GM23248 (cell line): ENCODE results near the gene AKNA. TPM values are rescaled to one million over a fixed set of nuclear protein-coding genes. Genes with fewer than 3 reads are reported as not detected.

Source experiments
- DNase-seq: peaks from one replicate; pipeline ENCODE4 v3.0.0-alpha.2; 2015
- H2AFZ ChIP-seq: fragments of 200-600 bp; sonication (generic); 2 replicates; pipeline ENCODE4 v1.6.1; 2016; ENCODE audit warnings: antibody characterized with exemption
- H3F3A ChIP-seq: fragments of 200-600 bp; sonication (generic); 2 replicates; pipeline ENCODE4 v1.6.1; 2016; ENCODE audit warnings: mild to moderate bottlenecking, antibody characterized with exemption, mixed run types; ENCODE audit not compliant: insufficient read depth
- H3K27ac ChIP-seq: fragments of 200-600 bp; sonication (generic); 2 replicates; pipeline ENCODE4 v1.5.1; 2016; ENCODE audit warnings: mild to moderate bottlenecking
- H3K27me3 ChIP-seq: fragments of 200-600 bp; sonication (generic); replicated peaks from 2 replicates; pipeline ENCODE4 v1.6.1; 2016; ENCODE audit warnings: mild to moderate bottlenecking; ENCODE audit not compliant: insufficient read depth
- H3K36me3 ChIP-seq: fragments of 200-600 bp; sonication (generic); 2 replicates; pipeline ENCODE4 v1.6.1; 2016; ENCODE audit warnings: low read depth, mild to moderate bottlenecking
- H3K4me1 ChIP-seq: fragments of 200-600 bp; sonication (generic); 2 replicates; pipeline ENCODE4 v1.6.1; 2016; ENCODE audit warnings: mild to moderate bottlenecking; ENCODE audit not compliant: insufficient read depth
- H3K4me2 ChIP-seq: fragments of 200-600 bp; sonication (generic); one replicate; pipeline ENCODE4 v1.6.1; 2016; ENCODE audit warnings: mild to moderate bottlenecking; ENCODE audit not compliant: unreplicated experiment
- H3K4me3 ChIP-seq: fragments of 200-600 bp; sonication (generic); 2 replicates; pipeline ENCODE4 v1.5.1; 2016; ENCODE audit warnings: mild to moderate bottlenecking
- H3K79me2 ChIP-seq: fragments of 200-600 bp; sonication (generic); 2 replicates; pipeline ENCODE4 v1.6.1; 2016; ENCODE audit warnings: mild to moderate bottlenecking; ENCODE audit not compliant: insufficient read depth
- H3K9ac ChIP-seq: fragments of 200-600 bp; sonication (generic); 2 replicates; pipeline ENCODE4 v1.6.1; 2016; ENCODE audit warnings: mild to moderate bottlenecking
- H3K9me2 ChIP-seq: fragments of 200-600 bp; sonication (generic); 2 replicates; pipeline ENCODE4 v1.6.1; 2016; ENCODE audit warnings: mixed run types, mild to moderate bottlenecking, moderate library complexity; ENCODE audit not compliant: insufficient read depth
- H3K9me3 ChIP-seq: fragments of 200-600 bp; sonication (generic); one replicate; pipeline ENCODE4 v1.6.1; 2017; ENCODE audit warnings: low read depth
- H4K20me1 ChIP-seq: fragments of 200-600 bp; sonication (generic); 2 replicates; pipeline ENCODE4 v1.6.0; 2016; ENCODE audit not compliant: insufficient read depth
- EZH2 ChIP-seq: fragments of 200-600 bp; sonication (generic); IDR thresholded peaks from 2 replicates; pipeline ENCODE4 v1.6.1; 2018; ENCODE audit warnings: antibody characterized with exemption, mild to moderate bottlenecking; ENCODE audit not compliant: insufficient read depth, poor library complexity, severe bottlenecking
- EZH2phosphoT487 ChIP-seq: fragments of 200-600 bp; sonication (generic); IDR thresholded peaks from 2 replicates; pipeline ENCODE4 v1.6.1; 2018; ENCODE audit warnings: antibody characterized with exemption, moderate library complexity, mild to moderate bottlenecking, low read depth; ENCODE audit not compliant: insufficient read depth
- WGBS, 2 experiments: methylation state at CpG; one replicate each; pipeline ENCODE4 v1.1.6; 2015 to 2017; ENCODE audit warnings: low lambda C conversion rate in 2 of 2, low coverage in 1 of 2; ENCODE audit errors: missing lambda C conversion rate in 2 of 2; 5-methylcytosine and 5-hydroxymethylcytosine counted together
- in situ Hi-C: fragments of 300-500 bp; cut with MboI; formaldehyde crosslinking; loops from 2 replicates; pipeline ENCODE4 v1.15.0; 2020
- polyA plus RNA-seq: library from polyadenylated mRNA; unstranded; fragments of >200 nt; fragmentation: Nextera tagmentation; extraction: Ambion mirVana; gene quantifications from 2 replicates; pipeline ENCODE4 v1.2.1, GENCODE V29; 2016
- total RNA-seq: library from RNA; depleted of rRNA; stranded (reverse); fragments of >200 nt; shearing (Covaris generic); gene quantifications from 2 replicates; pipeline ENCODE4 v1.2.3, GENCODE V29; 2014

Gene AKNA
- total and polyA plus RNA-seq, 2 experiments from 2014 or later = 1.8 to 6.6 TPM

DNA sequence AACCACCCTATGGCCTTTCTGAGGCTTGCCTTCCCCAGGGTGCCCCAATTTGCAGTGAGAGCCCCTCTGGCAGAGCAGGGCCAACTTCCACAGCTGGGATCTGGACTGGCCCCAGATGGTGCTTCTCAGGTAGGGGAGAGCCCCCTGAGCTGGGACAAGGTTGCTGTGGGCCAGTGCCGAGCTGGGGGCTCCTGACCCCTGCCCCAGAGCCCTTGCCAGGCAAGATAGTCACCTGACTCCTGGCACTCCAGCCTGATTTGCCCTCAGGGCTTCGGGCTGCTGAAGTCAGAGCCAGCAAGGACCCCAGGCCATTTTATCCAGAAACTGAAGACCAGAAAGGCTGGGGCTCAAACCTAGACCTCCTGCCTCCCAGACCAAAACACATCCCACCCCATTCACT lies 33.4 kb upstream of the AKNA start:
- in situ Hi-C loops = no loop called here
- Histone ChIP-seq H3K27ac (no peak overlapping the region), H3K9ac (no peak overlapping the region), H3K36me3 (no peaks in the 10 kb centered on the region), H4K20me1 (no peaks in the 10 kb centered on the region), H3K4me3 (no peak overlapping the region), H3K9me2 (no peaks in the 10 kb centered on the region), H2AFZ (no peak overlapping the region), H3F3A (no peaks in the 10 kb centered on the region), H3K9me3 (no peaks in the 10 kb centered on the region), H3K4me1 (peaks cover 9% of the 10 kb centered on the region; the same call in 1 of the 2 replicates), H3K4me2 (no peak overlapping the region), H3K79me2 (no peaks in the 10 kb centered on the region), H3K27me3 (no peaks in the 10 kb centered on the region; the same call in 1 of the 2 replicates)
- 64 to 85% methylated on average over 2 of the region's 2 CpGs for WGBS, 2 experiments
- TF ChIP-seq EZH2 (no peak), EZH2phosphoT487 (no peak)
- no peak for DNase-seq

DNA sequence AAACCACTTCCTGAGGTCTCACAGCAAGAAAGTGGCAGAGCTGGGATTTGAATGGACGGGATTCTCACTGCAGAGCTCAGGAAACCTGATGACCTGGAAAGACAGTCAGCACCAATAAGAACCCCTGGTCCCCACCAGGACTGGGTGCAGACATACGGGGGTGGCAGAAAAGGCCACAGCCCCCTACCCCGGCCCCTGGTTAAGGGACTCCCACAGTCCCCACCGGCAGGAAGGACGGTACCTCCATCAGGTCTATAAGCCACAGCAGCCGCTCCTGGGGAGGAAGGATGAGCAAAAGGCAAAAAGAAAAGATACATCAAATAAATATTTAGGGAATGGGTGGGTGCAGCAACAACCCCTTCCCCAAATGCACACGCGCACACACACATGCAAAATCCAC lies 32.0 kb upstream of the AKNA start:
- Histone ChIP-seq H3K36me3 (no peaks in the 10 kb centered on the region), H3K9me2 (no peaks in the 10 kb centered on the region), H3K4me1 (peaks cover 9% of the 10 kb centered on the region; the same call in 1 of the 2 replicates), H3F3A (no peaks in the 10 kb centered on the region), H4K20me1 (no peaks in the 10 kb centered on the region), H3K4me3 (no peak overlapping the region), H3K27me3 (no peaks in the 10 kb centered on the region; the same call in 1 of the 2 replicates), H3K9me3 (no peaks in the 10 kb centered on the region), H3K9ac (no peak overlapping the region), H2AFZ (no peak overlapping the region), H3K27ac (no peak overlapping the region), H3K79me2 (no peaks in the 10 kb centered on the region), H3K4me2 (no peak overlapping the region)
- in situ Hi-C loops = no loop called here
- no peak for DNase-seq
- no peak for TF ChIP-seq EZH2phosphoT487
- TF ChIP-seq EZH2 = no peak
- WGBS, 2 experiments = 86 to 97% methylated on average over 7 to 8 of the region's 8 CpGs

DNA sequence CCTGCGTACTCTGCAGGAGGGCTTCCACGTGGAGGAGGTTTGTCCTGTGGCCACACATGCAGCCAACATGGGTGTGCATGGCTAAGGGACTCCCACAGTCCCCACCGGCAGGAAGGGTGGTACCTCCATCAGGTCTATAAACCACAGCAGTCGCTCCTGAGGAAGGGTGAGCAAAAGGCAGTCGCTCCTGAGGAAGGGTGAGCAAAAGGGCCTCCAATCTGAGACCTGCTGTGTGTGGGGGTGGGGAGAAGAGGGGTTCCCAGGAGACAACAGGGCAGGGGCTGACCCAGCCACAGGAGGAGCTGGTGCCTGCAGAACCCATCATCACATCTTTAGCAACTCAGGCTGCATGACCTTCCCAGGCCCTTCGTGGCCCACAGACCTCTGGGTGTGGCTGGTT lies 30.3 kb upstream of the AKNA start:
- peaks cover 15% of the 10 kb centered on the region; the same call in 1 of the 2 replicates for H3K4me1 ChIP-seq
- H3K4me2 ChIP-seq = no peak overlapping the region
- no peaks in the 10 kb centered on the region for H3K36me3 ChIP-seq
- H3K27ac ChIP-seq = no peak overlapping the region
- no peaks in the 10 kb centered on the region for H4K20me1 ChIP-seq
- no peaks in the 10 kb centered on the region for H3F3A ChIP-seq
- no peak for DNase-seq
- in situ Hi-C loops = no loop called here
- no peak overlapping the region for H3K4me3 ChIP-seq
- no peaks in the 10 kb centered on the region for H3K9me3 ChIP-seq
- no peak overlapping the region for H3K9ac ChIP-seq
- no peaks in the 10 kb centered on the region; the same call in 1 of the 2 replicates for H3K27me3 ChIP-seq
- WGBS, 2 experiments = 75 to 77% methylated on average over 6 of the region's 6 CpGs
- no peak overlapping the region for H2AFZ ChIP-seq
- no peaks in the 10 kb centered on the region for H3K9me2 ChIP-seq
- no peaks in the 10 kb centered on the region for H3K79me2 ChIP-seq
- TF ChIP-seq EZH2 (no peak), EZH2phosphoT487 (no peak)

GRCh38 chr9:114417511-114417910 lies 29.7 kb upstream of the AKNA start:
- H3K9me2 ChIP-seq = no peaks in the 10 kb centered on the region
- H3K79me2 ChIP-seq = no peaks in the 10 kb centered on the region
- H3K4me3 ChIP-seq = no peak overlapping the region
- TF ChIP-seq EZH2phosphoT487 = no peak
- no peak for TF ChIP-seq EZH2
- H2AFZ ChIP-seq = no peak overlapping the region
- peak; percentile 87 for DNase-seq
- WGBS, 2 experiments = 49 to 50% methylated on average over 3 of the region's 3 CpGs
- H3F3A ChIP-seq = no peaks in the 10 kb centered on the region
- no peak overlapping the region for H3K27ac ChIP-seq
- peaks cover 15% of the 10 kb centered on the region; the same call in 1 of the 2 replicates for H3K4me1 ChIP-seq
- no peak overlapping the region for H3K4me2 ChIP-seq
- in situ Hi-C loops = no loop called here
- no peak overlapping the region for H3K9ac ChIP-seq
- H3K9me3 ChIP-seq = no peaks in the 10 kb centered on the region
- H4K20me1 ChIP-seq = no peaks in the 10 kb centered on the region
- no peaks in the 10 kb centered on the region; the same call in 1 of the 2 replicates for H3K27me3 ChIP-seq
- no peaks in the 10 kb centered on the region for H3K36me3 ChIP-seq

- Histone ChIP-seq H3K27ac (no peak overlapping the region), H3K9ac (no peak overlapping the region), H2AFZ (no peak overlapping the region), H4K20me1 (no peaks in the 10 kb centered on the region), H3F3A (no peaks in the 10 kb centered on the region), H3K4me2 (no peak overlapping the region), H3K79me2 (no peaks in the 10 kb centered on the region), H3K4me3 (no peak overlapping the region), H3K27me3 (no peaks in the 10 kb centered on the region; the same call in 1 of the 2 replicates), H3K9me2 (no peaks in the 10 kb centered on the region), H3K36me3 (no peaks in the 10 kb centered on the region), H3K4me1 (peaks cover 15% of the 10 kb centered on the region; the same call in 1 of the 2 replicates), H3K9me3 (no peaks in the 10 kb centered on the region)
- no peak for DNase-seq
- WGBS, 2 experiments = 68 to 71% methylated on average over 2 of the region's 2 CpGs
- in situ Hi-C loops = no loop called here
- TF ChIP-seq EZH2phosphoT487 (no peak), EZH2 (no peak)
Measured at GRCh38 chr9:114416906-114417305, 29.1 kb upstream of the AKNA start.
